Measurements from ENCODE around the gene C4orf50.

DNA sequence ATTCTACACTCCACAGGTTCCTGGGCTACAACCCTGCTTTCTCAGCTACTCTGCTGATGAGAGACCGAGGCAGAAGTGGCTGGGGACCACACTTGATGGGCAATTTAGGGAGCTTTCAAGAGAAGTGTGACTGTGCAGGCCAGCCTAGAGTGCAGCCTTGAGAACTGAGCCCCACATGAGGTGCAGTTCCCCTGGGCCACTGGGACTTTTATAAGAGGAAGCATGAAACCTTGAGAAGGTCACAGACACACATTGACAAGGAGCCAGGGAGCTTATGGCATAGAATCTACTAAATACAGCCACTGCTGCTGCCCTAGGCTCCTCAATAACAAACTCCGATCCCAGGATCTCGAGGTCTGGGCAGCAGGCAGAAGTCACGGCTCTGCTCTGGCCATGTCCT is 13.1 kb downstream of the C4orf50 start:
- TF ChIP-seq POLR2AphosphoS5 (IDR thresholded peaks at IDR 0.05; ENCODE audit: insufficient read depth in 1 of 2, low read depth in 1 of 2) (no peak), POLR2A (IDR thresholded peaks at IDR 0.05) (no peak)

Data from vagina (tissue), 2 donors.